Activated CD8-positive, alpha-beta memory T cell treated with anti-CD3 and anti-CD28 coated beads for 4 hours (primary cell): ENCODE measurements around the gene DOK3.

Experiments used
- DNase-seq, 2 donors: peaks; one replicate each; pipeline ENCODE4 v3.0.0-alpha.2; 2020; ENCODE audit warnings: low read depth in 2 of 2

The DOK3 gene

DNA sequence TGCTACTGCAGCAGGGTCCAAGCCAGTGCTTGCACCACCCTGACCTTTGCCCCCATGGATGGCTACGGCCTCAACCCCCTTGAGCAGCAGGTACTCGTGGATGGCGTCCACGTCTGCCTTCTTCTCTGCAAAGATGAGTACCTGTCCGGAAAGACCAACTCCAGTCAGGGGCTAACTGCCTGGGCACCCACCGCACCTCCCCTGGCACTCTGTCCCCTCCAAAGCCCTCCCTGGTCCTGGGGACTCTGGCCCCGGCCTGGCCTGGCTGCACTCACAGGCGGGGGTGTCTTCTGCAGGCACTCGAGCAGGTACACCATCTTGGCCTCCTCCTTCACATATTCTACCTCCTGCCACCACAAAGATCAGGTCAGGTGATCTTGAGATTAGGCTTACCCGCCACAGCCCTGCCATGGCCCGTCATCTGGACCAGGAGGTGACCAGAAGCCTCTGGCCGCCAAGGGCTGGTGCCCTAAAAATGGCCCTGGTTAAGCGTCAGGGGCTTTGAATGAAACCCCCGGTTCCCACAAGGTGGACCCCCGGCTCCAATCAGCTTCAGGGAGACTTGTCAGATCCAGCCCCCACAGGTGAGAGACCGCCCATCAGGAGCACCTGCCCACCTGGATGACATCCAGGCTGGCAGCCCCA is 3.2 kb upstream of the DOK3 start:
- no peak for DNase-seq

DNA sequence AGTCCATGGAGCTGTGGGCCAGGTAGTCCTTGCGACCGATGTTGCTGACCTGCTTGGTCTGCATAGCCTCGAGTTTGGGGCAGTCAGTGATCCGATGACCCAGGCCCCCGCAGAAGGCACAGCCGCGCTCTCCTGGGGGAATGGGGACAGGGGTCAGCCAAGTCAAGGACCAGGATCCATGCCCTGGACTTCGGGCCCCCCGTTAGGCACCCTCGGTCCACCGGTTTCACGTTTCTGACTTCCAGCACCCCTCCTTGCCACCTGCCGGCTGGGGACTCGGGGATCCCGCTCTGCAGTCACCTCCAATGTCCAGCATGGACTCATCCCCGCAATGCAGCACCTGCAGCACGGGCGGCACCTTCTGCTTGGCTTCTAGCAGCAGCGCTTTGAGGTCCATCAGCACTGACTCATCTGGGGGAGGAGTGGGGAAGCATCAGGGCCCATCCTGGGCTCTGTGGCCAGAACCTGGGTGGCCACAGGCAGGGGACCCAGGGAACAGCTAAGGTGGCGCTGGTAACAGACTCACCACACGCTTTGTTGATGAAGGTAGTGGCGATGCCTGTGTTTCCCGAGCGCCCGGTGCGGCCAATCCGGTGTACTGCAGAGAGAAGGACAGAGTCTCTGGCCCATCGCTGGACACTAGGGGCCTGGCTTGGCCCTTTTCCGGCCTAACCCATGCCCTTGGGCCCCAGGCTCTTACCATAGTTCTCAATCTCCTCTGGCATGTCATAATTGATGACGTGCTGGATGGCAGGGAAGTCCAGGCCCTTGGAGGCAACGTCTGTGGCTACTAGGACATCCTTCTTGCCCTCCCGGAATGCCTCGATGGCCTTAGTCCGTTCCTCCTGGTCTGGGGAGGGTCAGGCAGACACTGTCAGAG is 2.4 kb upstream of the DOK3 start:
- no peak for DNase-seq

DNA sequence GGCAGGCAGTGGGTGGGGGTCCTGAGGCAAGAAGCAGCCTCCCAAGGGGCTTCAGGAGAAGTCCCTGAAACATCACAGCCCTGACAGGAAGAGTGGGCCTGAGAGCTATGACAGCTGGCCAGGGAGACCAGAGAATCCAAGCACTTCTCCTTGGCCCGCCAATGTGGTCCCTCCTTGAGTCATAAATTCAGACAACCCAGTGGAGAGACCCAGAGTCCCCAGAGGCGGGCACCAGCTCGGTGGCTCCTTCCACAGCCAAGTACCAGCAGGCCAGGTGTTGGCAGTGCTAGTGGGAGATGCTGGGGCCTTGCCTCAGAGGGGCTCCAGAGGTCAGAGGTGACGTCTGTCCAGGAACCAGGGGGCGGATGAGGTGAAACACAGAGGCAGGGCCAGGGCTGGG is 1.6 kb upstream of the DOK3 start:
- DNase-seq = no peak

DNA sequence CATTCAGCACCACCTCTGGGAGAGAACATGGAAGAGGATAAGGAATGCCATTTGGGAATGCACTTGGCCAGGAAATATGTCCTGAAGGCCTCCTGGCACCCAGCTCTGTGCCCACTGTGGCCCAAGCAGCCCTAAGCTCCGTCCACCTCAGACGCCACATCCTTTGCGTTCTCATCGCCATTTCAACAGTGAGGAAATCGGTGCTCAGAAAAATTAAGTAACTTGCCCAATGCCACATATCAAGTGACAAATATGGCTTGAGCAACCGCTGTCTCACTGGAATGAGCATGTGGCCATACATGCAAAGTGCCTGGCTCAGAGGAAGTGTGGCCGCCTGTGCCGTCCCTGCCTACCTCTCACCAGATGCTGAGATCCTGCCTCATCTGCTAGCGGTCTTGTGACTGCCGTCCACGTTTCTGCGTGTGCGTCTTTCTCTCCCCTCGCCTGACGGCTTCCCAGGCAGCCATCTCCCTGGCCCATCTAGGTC is 984 bp upstream of the DOK3 start:
- no peak for DNase-seq

DNA sequence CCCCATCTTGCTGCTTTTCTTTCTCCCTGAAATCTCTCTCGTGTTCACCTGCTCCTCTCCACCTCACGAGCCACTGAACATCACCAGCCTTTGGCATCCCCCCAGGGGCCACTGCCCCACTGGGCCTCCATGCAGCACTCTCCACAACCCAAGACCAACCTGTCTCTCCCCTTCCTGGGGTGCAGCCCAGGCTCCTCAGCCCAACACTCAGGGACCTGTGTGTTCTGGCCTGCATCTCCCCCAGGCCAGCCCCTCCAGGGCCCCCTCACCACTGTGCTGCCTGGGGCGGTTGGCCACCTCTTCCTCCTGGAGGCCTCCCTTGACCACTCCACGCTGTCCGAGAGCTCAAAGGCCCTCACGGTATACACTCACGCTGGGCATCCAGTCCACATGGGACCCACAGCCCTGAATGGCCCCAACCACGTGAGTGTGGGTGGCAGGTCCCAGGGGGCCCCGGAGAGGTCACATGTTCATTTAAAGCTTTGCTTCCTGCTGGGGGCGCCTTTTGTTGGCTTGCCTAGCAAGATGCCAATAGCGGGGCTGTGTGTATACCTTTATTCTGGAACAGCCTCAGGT is 453 bp upstream of the DOK3 start:
- DNase-seq = no peak

DNA sequence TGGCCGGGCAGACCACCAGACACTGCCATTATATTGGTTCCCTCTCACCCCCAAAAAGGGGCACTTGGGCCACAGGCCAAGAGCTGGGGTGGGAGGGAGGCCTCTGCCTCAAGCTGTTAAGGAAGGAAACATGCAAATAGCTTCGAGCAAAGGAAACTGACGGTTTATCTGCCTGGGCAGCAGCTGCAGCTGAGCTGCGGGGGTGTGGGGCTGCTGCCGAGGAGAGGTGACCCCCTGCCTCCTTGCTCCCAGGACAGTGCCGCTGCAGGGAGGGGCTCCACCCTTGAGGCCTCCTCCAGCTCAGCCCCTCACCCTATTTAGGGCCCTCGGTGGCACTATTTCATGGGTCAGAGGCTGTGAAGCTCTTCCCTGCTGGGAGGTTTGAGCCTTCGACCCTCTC is 789 bp downstream of the DOK3 start:
- no peak for DNase-seq

DNA sequence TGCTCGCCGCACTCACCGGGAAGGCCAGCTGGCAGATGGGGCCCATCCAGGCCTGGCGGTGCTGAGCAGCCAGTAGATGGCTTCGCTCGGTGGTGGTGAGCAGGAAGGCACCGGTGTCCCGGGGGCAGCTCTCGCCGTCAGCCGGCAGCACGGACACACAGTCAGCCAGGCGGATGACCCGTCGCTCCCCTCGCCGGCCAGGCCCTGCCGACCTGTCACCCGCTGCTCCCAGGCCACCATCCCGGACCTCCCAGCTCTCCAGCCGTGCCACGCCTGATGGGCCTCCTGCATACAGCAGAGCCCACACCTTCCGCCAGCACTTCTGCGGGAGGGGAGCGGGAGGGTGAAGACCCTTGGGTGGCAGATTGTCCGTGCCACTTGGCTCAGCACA is 1.4 kb downstream of the DOK3 start:
- no peak for DNase-seq

DNA sequence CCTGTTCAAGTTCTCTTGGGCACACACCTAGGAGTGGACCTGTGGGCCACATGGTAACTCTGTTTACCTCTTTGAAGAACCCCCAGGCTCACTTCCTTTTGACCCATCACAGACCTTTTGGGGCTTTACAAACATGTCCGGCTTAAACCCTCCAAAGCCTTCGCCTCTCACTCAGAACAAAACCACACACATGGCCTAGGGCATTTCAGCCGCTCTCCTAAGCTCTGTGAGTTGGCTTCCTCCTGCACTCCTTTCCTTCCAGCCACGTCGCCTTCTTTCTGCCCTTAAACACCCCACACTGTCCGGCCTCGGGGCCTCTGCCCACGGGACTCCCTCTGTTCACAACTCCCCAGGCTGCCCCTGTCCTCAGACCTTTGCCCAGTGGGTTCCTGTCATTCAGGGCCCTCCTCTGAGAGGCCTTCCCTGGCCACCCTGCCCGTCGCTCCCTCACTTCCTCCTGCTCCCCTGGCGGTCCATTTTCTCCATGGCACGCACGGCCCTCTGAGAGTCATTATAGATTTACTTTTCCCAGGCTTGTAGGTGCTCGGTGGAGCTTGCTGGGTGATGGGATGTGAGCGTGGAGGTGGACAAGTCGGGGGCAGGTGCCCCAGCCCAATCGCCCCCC is 1.9 kb downstream of the DOK3 start:
- DNase-seq = no peak

DNA sequence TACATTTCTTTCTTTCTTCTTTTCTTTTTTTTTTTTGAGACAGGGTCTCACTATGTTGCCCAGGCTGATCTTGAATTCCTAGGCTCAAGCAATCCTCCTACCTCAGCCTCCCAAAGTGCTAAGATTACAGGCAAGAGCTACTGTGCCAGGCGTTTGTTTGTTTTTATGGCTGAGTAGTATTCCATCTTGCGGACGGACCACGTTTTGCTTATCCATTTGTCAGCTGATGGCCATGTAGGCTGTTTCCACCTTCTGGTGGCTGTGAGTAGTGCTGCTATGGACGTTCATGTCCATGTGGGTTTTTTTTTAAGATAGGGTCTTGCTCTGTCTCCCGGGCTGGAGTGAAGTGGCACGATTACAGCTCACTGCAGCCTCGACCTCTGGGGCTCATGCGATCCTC is 2.5 kb downstream of the DOK3 start:
- no peak for DNase-seq

DNA sequence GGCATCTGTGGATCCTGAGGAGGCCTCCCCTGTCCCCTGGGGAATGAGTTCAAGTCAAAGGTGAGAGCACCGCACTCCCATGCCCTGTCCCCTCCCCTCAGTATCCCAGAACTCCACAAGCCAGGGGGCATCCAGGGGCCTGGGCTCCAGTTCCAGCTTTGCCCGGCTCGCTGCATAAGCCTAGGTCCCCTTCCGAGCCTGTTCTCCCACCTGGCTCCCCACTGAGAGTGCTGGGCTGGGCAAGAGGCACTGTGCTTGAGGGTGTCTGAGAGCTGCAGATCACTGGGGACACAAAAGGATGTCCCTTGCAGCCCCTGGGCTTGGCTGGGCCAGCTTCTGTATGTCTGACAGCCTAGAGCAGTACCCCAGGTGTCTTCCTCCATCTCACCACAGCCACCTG is 4.6 kb downstream of the DOK3 start:
- DNase-seq = no peak

DNA sequence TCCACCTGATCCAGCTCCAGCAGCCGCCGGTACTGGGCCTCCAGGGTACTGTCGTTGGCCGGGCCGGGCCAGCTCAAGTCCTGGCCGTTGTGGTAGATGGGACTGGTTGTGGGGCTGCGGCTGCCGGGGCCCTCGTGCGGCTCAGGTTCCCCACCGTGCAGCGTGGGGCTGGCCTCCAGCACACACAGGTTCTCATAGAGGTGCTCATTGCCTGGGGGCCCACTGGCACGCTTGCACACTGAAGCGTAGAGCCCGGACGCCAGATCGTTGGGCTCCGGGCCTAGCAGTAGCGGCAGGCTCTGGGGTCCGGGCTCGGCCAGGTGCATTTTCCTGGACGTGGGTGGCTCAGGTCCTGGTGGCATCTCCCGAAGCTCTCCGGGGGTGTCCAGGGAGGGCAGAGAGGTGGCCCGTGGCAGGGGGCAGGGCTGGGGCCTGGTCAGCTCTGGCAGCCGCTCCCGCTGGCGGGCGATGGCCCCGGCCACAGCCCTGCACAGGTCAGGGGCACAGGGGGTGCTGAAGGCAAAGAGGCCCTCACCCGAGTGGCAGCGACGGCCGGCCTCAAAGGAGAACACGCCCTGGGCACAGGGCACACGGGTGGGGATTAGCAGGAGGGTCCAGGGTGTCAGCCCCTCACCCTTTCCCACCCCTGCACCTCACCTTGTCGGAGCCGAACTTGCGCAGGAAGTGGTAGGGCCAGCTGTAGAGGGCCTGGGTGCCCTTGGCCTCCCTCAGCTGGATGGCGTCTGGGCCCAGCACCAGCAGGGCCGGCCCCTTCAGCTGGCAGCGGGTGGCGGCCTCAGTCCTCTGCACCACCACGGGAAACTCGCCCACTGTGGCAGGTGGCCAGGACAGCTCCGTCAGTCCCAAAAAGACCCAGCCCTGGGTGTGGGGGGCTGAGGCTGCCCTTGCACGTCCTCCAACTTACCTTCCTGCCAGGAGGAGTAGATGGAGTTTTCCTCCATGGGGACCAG is 5.3 kb downstream of the DOK3 start:
- no peak for DNase-seq

DNA sequence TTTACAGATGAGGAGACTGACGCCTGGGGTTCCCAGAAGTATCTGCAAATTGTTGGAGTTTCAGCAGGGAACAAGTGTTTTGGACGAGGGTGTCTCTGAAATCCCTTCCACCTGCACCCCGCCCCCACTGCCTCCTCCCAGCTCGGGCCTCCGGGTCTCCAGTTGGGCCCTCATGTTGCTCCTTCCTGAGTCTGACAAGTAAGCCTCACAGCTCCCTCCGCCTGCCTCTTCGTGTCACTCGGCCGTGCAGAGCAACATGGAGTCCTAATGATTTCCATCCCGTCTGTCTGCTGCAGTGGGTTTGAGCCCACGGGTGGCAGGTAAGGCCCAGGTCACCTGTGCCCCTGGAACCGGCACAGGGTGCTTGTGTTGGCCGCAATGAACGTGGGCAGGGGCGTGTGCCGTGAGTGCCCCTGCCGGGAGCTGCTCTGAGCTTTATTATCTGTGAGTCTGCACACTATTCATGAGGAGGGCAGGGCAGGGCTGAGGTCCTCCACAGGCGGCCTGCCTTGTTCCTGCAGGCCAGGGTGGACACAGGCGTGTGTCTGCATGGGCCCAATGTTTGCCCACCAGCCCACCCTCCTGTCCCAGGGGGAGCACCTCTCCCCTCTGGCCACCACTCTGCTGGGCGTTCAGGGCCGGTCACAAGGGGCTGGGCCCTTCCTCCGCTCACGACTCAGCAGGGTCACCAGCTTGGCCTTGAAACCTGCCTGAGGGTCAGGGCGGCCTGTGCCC is 6.1 kb downstream of the DOK3 start:
- DNase-seq = no peak

DNA sequence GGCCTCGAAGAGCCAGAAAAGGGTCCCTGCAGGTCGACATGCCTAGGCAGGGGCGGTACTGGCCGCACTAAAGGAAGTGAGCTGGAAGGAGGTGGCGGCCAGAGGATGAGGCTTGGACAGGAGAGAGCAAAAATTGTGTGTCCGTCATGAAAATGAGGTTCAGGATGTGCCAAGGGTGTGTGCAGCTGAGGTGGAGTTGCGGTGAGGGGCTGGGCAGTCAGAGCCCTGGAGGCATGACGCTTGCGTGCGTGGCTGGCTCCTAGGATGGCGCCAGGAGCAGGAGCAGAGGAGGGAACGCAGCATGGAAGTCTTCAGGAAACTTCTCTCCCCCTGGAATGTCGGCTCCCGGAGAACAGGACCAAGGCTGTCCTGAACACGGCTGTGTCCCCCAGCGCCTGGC is 6.7 kb downstream of the DOK3 start:
- DNase-seq = no peak

DNA sequence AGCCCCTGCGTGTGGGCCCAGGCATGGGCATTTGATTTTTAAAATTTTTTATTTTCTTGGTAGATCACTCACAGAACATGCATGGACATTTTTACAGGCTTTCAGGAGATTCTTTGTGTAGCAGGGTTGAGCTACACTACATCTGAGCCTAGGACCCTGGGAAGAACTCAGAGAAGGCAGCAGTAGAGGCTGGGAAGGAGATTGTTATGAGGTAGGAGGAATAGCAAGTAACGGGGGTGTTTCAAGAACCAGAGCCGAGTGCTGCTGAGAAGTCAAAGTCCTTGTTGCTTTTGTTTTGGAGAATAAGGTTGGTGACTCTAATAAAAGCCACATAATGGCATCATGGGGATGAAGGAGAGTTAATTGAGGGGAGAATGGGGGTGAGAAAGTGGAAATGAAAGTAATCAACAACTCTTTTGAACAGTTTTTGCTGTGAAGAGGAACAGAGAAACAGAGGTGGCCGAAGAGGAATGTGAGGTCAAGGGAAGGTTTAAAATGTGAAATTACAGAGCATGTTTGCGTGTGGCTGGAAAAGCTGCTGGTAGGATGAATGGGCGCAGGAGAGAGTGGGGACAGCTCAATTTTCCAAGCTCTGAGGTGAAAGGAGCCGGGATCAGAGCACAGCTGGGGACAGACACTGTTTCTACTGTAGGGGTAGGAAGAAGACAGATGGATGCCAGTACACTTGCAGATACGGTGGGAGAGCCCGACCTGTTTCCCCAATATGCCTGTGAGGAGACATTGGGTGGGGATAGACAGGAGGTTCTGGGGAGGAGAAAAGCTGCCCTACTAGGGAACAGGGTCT is 7.5 kb downstream of the DOK3 start:
- DNase-seq = no peak

DNA sequence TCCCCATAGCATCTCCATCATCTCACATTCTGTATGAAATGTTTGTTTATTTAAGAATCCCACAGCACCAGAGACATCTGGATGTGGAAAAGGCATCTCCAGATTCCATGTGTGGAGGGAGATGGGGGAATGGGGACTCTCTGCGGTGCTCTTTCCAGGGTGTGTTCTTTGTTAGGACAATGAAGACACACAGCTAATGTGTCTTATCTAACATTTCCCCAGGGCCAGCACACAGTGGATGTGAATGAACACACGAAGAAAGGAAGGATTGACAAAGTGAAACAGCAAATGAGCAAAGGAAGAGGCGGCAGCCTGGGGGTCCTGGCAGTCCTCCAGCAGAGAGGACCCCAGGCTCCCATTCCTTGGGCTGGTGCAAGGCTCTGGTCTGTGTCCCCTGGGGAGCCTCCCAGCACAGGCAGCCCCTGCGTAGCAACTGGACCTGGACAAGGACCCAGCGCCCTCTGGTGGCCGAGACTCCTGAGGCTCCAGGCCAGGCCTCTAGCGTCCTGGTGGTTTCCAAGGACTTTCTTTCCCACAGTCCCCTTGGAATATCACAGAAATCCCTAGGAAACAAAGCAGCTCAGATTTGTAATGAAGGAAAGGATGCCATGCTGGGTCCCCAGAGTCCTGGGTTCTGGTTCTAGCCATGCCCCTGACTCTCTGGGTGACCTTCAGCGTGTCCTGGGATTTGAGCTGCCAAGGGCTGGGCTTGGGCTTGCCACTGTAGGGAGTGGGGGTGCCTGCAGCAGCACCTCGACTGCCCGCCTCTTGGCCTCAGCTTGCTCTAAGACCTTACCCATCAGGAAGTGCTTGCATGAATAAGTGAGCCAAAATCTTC is 8.7 kb downstream of the DOK3 start:
- peak; percentile 69 to 77 for DNase-seq

DNA sequence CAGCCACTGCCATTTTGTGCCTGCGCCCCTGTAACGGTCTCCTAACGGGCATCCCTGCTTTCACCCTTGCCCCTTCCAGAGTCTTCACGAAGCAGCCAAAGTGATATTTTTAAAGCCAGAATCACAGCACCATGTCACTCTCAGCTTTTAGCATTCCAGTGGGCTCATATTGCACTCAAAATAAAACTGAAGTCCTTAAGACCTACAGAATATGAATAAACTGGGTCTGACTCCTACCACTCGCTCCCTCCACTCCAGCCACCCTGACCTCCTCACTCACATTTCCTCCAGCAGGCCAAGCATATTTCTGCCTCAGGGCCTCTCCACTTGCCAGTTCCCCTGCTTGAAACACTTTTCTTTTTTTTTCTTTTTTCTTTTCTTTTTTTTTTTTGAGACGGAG is 9.8 kb downstream of the DOK3 start:
- no peak for DNase-seq

DNA sequence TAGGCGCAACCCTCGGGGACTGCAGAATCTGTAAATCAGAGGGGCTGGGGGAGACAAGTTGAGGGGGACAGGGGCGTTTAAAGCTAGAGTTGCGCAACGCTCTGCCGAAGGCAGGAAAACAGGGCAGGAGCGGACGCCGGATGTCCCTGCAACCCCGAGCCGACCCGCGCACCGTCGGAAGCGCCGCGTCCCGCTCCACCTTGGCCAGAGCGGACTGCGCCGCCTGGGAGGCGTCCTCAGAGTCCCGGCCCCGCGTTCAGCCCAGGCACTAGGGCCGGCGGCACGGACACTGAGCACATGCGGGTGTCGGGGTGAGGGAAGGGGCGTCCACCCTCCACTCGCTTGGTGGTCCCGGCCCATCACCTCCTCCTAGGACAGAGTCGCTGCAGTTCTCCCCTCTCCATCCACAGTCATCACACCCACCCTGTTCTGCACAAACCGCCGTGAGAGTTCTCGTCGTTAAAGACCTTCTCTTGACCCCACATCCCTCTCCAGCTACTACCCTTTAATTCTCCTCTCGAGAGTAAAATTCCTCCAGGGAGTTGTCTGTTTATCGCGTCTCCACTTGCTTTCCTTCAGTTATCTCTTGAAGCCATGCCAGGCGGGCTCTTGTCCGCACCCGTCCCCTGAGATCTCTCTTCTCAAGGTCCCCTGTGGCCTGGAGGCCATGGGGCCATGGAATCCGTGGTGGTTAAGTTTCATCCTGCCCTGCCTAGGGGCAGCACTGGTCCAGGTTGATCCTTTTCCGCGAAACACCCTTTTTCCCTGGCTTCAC is 11.4 kb downstream of the DOK3 start:
- no peak for DNase-seq
